AG04449 (cell line): ENCODE results near the gene TEKT1.

ENCODE experiments used
- CTCF ChIA-PET: fragments of 350-600 bp; formaldehyde crosslinking; extraction: SDS; loops from one replicate; lab custom pipeline; 2021; ENCODE audit warnings: antibody characterized with exemption; lab: Yijun Ruan, JAX
- POLR2A ChIA-PET: fragments of 400-600, 350-600 bp; formaldehyde crosslinking; extraction: SDS; loops from one replicate; lab custom pipeline; 2020; ENCODE audit warnings: antibody characterized with exemption, inconsistent platforms; lab: Yijun Ruan, JAX
- DNase-seq: peaks from one replicate; pipeline ENCODE4 v3.0.0-alpha.2; 2010; ENCODE audit warnings: low read depth, low spot score
- H3K4me3 ChIP-seq: 2 replicates; pipeline ENCODE4 v1.5.1; 2011; ENCODE audit warnings: low read depth, mild to moderate bottlenecking, control low read depth, low read length
- TF ChIP-seq, protein P1 (sequence below): IDR thresholded peaks from one replicate; pipeline ENCODE4 v1.5.1; 2011; ENCODE audit warnings: mild to moderate bottlenecking, moderate library complexity, low read length, control low read depth, inconsistent platforms; ENCODE audit not compliant: insufficient read depth; ENCODE audit errors: missing control alignments

TEKT1 gene

GRCh38 chr17:6796017-6796886 is 35.3 kb downstream of the TEKT1 start:
- POLR2A ChIA-PET = no interaction called here
- DNase-seq = no peak
- H3K4me3 ChIP-seq = no peak overlapping the region
- CTCF ChIA-PET = no interaction called here
- TF ChIP-seq, protein P1, sequence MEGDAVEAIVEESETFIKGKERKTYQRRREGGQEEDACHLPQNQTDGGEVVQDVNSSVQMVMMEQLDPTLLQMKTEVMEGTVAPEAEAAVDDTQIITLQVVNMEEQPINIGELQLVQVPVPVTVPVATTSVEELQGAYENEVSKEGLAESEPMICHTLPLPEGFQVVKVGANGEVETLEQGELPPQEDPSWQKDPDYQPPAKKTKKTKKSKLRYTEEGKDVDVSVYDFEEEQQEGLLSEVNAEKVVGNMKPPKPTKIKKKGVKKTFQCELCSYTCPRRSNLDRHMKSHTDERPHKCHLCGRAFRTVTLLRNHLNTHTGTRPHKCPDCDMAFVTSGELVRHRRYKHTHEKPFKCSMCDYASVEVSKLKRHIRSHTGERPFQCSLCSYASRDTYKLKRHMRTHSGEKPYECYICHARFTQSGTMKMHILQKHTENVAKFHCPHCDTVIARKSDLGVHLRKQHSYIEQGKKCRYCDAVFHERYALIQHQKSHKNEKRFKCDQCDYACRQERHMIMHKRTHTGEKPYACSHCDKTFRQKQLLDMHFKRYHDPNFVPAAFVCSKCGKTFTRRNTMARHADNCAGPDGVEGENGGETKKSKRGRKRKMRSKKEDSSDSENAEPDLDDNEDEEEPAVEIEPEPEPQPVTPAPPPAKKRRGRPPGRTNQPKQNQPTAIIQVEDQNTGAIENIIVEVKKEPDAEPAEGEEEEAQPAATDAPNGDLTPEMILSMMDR = no peak

- TF ChIP-seq, protein P1 = no peak
- ChIA-PET CTCF (no interaction called here), POLR2A (no interaction called here)
- no peak for DNase-seq
- no peak overlapping the region for H3K4me3 ChIP-seq
Measured at GRCh38 chr17:6793748-6794493, 37.6 kb downstream of the TEKT1 start.

- no peak overlapping the region for H3K4me3 ChIP-seq
- no peak for DNase-seq
- ChIA-PET CTCF (interaction anchor here (1.9 kb wide), 1 partner anchor 54 kb away, joined by 7 read pairs; no protein-coding TSS in a partner anchor), POLR2A (no interaction called here)
- TF ChIP-seq, protein P1 = no peak
Measured at GRCh38 chr17:6789146-6789545, 42.4 kb downstream of the TEKT1 start.

DNA sequence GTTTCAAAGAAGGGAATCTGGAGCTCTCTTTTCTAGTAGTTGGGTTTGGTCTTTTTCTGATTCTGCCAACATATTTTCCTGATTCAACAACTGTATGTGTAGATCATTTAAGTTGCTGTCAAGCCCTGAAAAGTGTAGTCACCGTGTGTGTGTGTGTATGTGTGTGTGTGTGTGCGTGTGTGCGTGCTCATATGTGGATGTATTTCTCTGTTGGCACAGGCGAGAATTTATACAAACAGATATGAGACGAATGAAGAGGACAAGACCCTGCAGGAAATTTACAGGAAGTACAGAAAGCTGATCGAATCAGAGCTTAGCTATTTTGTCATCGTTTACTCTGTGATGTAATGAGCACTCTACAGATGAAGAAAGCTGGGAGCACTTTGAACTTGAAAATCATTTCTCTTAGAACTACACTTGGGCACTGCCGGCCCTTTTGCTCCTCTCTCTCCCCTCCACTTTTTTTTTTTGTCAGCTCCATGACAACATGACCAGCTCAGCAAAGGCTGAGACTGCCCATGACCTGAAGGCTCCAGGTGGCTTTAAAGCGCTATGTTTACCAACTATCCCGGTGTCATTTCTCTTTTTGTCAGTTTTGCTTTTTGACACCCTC is 44.3 kb downstream of the TEKT1 start:
- no peak for DNase-seq
- CTCF ChIA-PET = interaction anchor here (1.2 to 1.6 kb wide), 3 partner anchors 36 to 124 kb away, joined by 3 to 5 read pairs (median 3); no protein-coding TSS in a partner anchor
- TF ChIP-seq, protein P1 = no peak
- POLR2A ChIA-PET = no interaction called here
- no peak overlapping the region for H3K4me3 ChIP-seq

DNA sequence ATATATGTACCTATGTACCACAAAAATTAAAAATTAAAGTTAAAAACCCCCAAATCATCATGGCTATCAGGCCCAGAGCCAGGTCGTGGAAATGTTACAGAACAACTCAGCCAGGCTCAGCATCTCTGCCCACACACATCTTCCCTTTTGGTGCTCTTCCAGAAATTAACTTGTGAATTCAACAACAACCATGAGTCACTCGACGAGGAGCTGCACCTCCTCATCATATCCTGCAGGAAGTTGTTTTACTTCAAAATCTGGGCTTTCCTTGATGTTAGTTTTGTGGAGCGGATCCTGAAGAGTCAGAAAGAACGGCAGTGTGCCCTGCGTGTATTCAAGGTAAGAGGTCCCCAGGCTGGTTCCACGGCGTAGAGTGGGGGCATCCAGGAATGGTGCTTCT is 44.9 kb downstream of the TEKT1 start:
- no peak for DNase-seq
- POLR2A ChIA-PET = no interaction called here
- TF ChIP-seq, protein P1 = no peak
- CTCF ChIA-PET = interaction anchor here (1.3 to 1.6 kb wide), 2 partner anchors 37 to 57 kb away, joined by 3 to 5 read pairs; no protein-coding TSS in a partner anchor
- no peak overlapping the region for H3K4me3 ChIP-seq
